H1 (cell line): ENCODE measurements around the gene ASB1. TPM values are rescaled to one million over a fixed set of nuclear protein-coding genes. Genes with fewer than 3 reads are reported as not detected.

ENCODE experiments used
- CTCF ChIA-PET: fragments of 300-600 bp; sonication (Branson Sonifier 250); formaldehyde crosslinking; loops from one replicate; lab custom pipeline; 2021; ENCODE audit not compliant: partially characterized antibody; lab: Charles Lee
- POLR2A ChIA-PET: fragments of 300-600 bp; sonication (Branson Sonifier 250); formaldehyde crosslinking; loops from one replicate; lab custom pipeline; 2021; ENCODE audit warnings: inconsistent platforms; ENCODE audit not compliant: partially characterized antibody; lab: Charles Lee
- DNase-seq, 2 experiments: peaks; one replicate each; pipeline versions ENCODE4 v3.0.0 to v3.0.0-alpha.2; 2010 to 2022; ENCODE audit warnings: low spot score in 2 of 2, low read depth in 1 of 2, mixed read lengths in 1 of 2
- FAIRE-seq: peaks from 2 replicates; lab custom pipeline; 2011; peaks lifted over from hg19 to GRCh38; lab: Jason Lieb, UNC
- H2AFZ ChIP-seq: 2 replicates; pipeline ENCODE4 v1.8.1; 2012; ENCODE audit warnings: low read length, inconsistent platforms
- H2AK5ac ChIP-seq: 2 replicates; pipeline ENCODE4 v1.6.1; 2013; ENCODE audit warnings: low read depth, low read length
- H2BK120ac ChIP-seq: replicated peaks from 2 replicates; pipeline ENCODE3; 2013; ENCODE audit warnings: low read depth, low read length, inconsistent platforms
- H2BK12ac ChIP-seq: 2 replicates; pipeline ENCODE4 v1.6.1; 2013; ENCODE audit warnings: low read depth, low read length
- H2BK15ac ChIP-seq: 2 replicates; pipeline ENCODE4 v1.6.1; 2013; ENCODE audit warnings: low read length
- H2BK20ac ChIP-seq: 2 replicates; pipeline ENCODE4 v1.6.1; 2013; ENCODE audit warnings: low read length
- H2BK5ac ChIP-seq: 2 replicates; pipeline ENCODE4 v1.6.1; 2013; ENCODE audit warnings: low read depth, low read length
- H3K14ac ChIP-seq: 2 replicates; pipeline ENCODE4 v1.6.1; 2013; ENCODE audit warnings: inconsistent platforms; ENCODE audit not compliant: insufficient read length
- H3K18ac ChIP-seq: 2 replicates; pipeline ENCODE4 v1.6.1; 2013; ENCODE audit warnings: low read length; ENCODE audit errors: extremely low read depth
- H3K23ac ChIP-seq: 2 replicates; pipeline ENCODE4 v1.6.1; 2013; ENCODE audit warnings: inconsistent platforms; ENCODE audit not compliant: insufficient read length
- H3K23me2 ChIP-seq: 2 replicates; pipeline ENCODE4 v1.6.1; 2013; ENCODE audit warnings: low read depth, low read length
- H3K27ac ChIP-seq: 2 replicates; pipeline ENCODE4 v1.6.1; 2011; ENCODE audit warnings: low read depth, low read length, inconsistent platforms
- H3K27me3 ChIP-seq, 4 experiments: replicated peaks in 1 of 4; 1 replicate in 1 of 4; 2 replicates in 3 of 4; pipeline versions ENCODE4 v1.6.1 to v1.8.1; 2011 to 2013; ENCODE audit warnings: low read length in 3 of 4, mild to moderate bottlenecking in 3 of 4, inconsistent platforms in 2 of 4, mixed read lengths in 2 of 4, moderate library complexity in 1 of 4; ENCODE audit not compliant: control insufficient read depth in 3 of 4, insufficient read depth in 3 of 4; ENCODE audit errors: extremely low read depth in 1 of 4
- H3K36me3 ChIP-seq, 4 experiments: 2 replicates each; pipeline versions ENCODE4 v1.6.1 to v1.8.1; 2011 to 2013; ENCODE audit warnings: mild to moderate bottlenecking in 4 of 4, low read length in 3 of 4, moderate library complexity in 2 of 4, control low read depth in 1 of 4, inconsistent platforms in 1 of 4; ENCODE audit not compliant: insufficient read depth in 4 of 4, control insufficient read depth in 2 of 4
- H3K4ac ChIP-seq: replicated peaks from 2 replicates; pipeline ENCODE3; 2013; ENCODE audit warnings: low read length, low read depth, mixed read lengths, inconsistent platforms; ENCODE audit not compliant: insufficient read length
- H3K4me1 ChIP-seq, 4 experiments: replicated peaks in 1 of 4; 1 replicate in 1 of 4; 2 replicates in 3 of 4; pipeline versions ENCODE4 v1.6.1 to v1.8.1; 2011 to 2013; ENCODE audit warnings: low read length in 3 of 4, inconsistent platforms in 2 of 4, mixed read lengths in 1 of 4; ENCODE audit not compliant: insufficient read depth in 4 of 4, control insufficient read depth in 3 of 4
- H3K4me2 ChIP-seq, 2 experiments: 2 replicates each; pipeline versions ENCODE4 v1.6.1 to v1.8.1; 2011 to 2013; ENCODE audit warnings: low read depth in 2 of 2, low read length in 2 of 2, control low read depth in 1 of 2, inconsistent platforms in 1 of 2, mild to moderate bottlenecking in 1 of 2; ENCODE audit not compliant: insufficient read depth in 1 of 2
- H3K4me3 ChIP-seq, 4 experiments: fragments of 200-600, 300-600 bp in 1 of 4; sonication (generic), shearing (Covaris generic), sonication (Bioruptor Twin) in 1 of 4; 2 replicates each; pipeline versions ENCODE4 v1.5.1 to v1.8.1; 2011 to 2016; ENCODE audit warnings: low read length in 4 of 4, low read depth in 3 of 4, control low read depth in 2 of 4, inconsistent platforms in 2 of 4, mild to moderate bottlenecking in 2 of 4, mixed read lengths in 1 of 4, moderate library complexity in 1 of 4; ENCODE audit not compliant: insufficient read depth in 2 of 4; ENCODE audit errors: extremely low read depth in 1 of 4
- H3K56ac ChIP-seq: replicated peaks from 2 replicates; pipeline ENCODE3; 2013; ENCODE audit warnings: low read depth, mild to moderate bottlenecking, mixed read lengths, low read length, inconsistent platforms; ENCODE audit not compliant: insufficient read length
- H3K79me1 ChIP-seq: 2 replicates; pipeline ENCODE4 v1.6.1; 2013; ENCODE audit warnings: low read depth, low read length, control low read depth
- H3K79me2 ChIP-seq, 2 experiments: 2 replicates each; pipeline versions ENCODE4 v1.6.1 to v1.8.1; 2012 to 2013; ENCODE audit warnings: low read length in 2 of 2, mild to moderate bottlenecking in 2 of 2, inconsistent platforms in 1 of 2; ENCODE audit not compliant: insufficient read depth in 2 of 2, control insufficient read depth in 1 of 2
- H3K9ac ChIP-seq, 4 experiments: replicated peaks in 1 of 4; 1 replicate in 1 of 4; 2 replicates in 3 of 4; pipeline versions ENCODE4 v1.6.1 to v1.8.1; 2011 to 2013; ENCODE audit warnings: low read depth in 3 of 4, low read length in 3 of 4, control low read depth in 2 of 4, mild to moderate bottlenecking in 2 of 4, moderate library complexity in 2 of 4, inconsistent platforms in 1 of 4; ENCODE audit errors: extremely low read depth in 1 of 4
- H3K9me3 ChIP-seq, 2 experiments: 2 replicates each; pipeline versions ENCODE4 v1.6.1 to v1.8.1; 2012 to 2013; ENCODE audit warnings: mild to moderate bottlenecking in 2 of 2, moderate library complexity in 2 of 2, control low read depth in 1 of 2, inconsistent platforms in 1 of 2, low read depth in 1 of 2, low read length in 1 of 2, mixed read lengths in 1 of 2; ENCODE audit not compliant: insufficient read depth in 2 of 2
- H4K20me1 ChIP-seq, 2 experiments: replicated peaks in 1 of 2; 2 replicates each; pipeline versions ENCODE3 to v1.8.1; 2011 to 2013; ENCODE audit warnings: inconsistent platforms in 2 of 2, low read length in 2 of 2, mild to moderate bottlenecking in 1 of 2; ENCODE audit not compliant: insufficient read depth in 2 of 2, control insufficient read depth in 1 of 2
- H4K5ac ChIP-seq: 2 replicates; pipeline ENCODE4 v1.6.1; 2013; ENCODE audit warnings: low read length, low read depth, mixed read lengths, inconsistent platforms; ENCODE audit not compliant: insufficient read length
- H4K8ac ChIP-seq: 2 replicates; pipeline ENCODE4 v1.8.0; 2013; ENCODE audit warnings: mild to moderate bottlenecking, moderate library complexity, low read length, inconsistent platforms; ENCODE audit not compliant: insufficient read depth; ENCODE audit errors: extremely low read depth
- H4K91ac ChIP-seq: replicated peaks from 2 replicates; pipeline ENCODE3; 2013; ENCODE audit warnings: low read length, mixed read lengths, inconsistent platforms; ENCODE audit not compliant: insufficient read length
- CHD2 ChIP-seq: IDR thresholded peaks from 2 replicates; pipeline ENCODE4 v1.6.1; 2012; ENCODE audit warnings: low read length, improper control_type of control experiment
- POLR2A ChIP-seq, 2 experiments: IDR thresholded peaks; 1 replicate in 1 of 2; 2 replicates in 1 of 2; pipeline ENCODE4 v1.6.1; 2011; ENCODE audit warnings: low read depth in 2 of 2, low read length in 2 of 2, mild to moderate bottlenecking in 2 of 2; ENCODE audit errors: control extremely low read depth in 1 of 2
- WGBS, 2 experiments: shearing (Covaris generic) in 1 of 2; methylation state at CpG; one replicate each; pipeline versions ENCODE4 v1.1.6 to v1.1.7; 2013 to 2015; ENCODE audit warnings: low lambda C conversion rate in 2 of 2, mixed read lengths in 2 of 2, inconsistent platforms in 1 of 2, low coverage in 1 of 2, missing lambda C conversion rate in 1 of 2; ENCODE audit not compliant: insufficient replicate concordance in 2 of 2, insufficient coverage in 1 of 2, insufficient read length in 1 of 2; ENCODE audit errors: extremely low coverage in 1 of 2, missing lambda C conversion rate in 1 of 2; 5-methylcytosine and 5-hydroxymethylcytosine counted together
- polyA plus RNA-seq, 7 experiments: library from polyadenylated mRNA; depleted of rRNA in 3 of 7; stranded (reverse) in 5 of 7; unstranded in 2 of 7; fragments of >200 nt in 5 of 7; fragments of 200-250 nt in 2 of 7; gene quantifications; 1 replicate in 5 of 7; 2 replicates in 1 of 7; 4 replicates in 1 of 7; pipeline versions ENCODE4 v1.2.1 to v1.2.3, GENCODE V29; 2011 to 2013; ENCODE audit warnings: missing spikeins in 2 of 7, mixed read lengths in 2 of 7
- total RNA-seq: library from RNA; stranded (reverse); fragmentation: NEBNext Ultra II Directional; extraction: Animal tissue kit (Norgen Biotek cat#: 25700); gene quantifications from 2 replicates; pipeline ENCODE4 v1.2.1, GENCODE V29; 2021

Gene ASB1
- total and polyA plus RNA-seq, 2 of the 8 experiments (the other 6 are each of a cell fraction or from before 2014, with no cell fraction given): 24.1 to 36.0 TPM

GRCh38 chr2:238378230-238379095 is 48.3 kb upstream of the ASB1 start:
- TF ChIP-seq POLR2A (IDR thresholded peaks at IDR 0.05; ENCODE audit: control extremely low read depth in 1 of 2, low read depth in 2 of 2, low read length in 2 of 2) (no peak), CHD2 (no peak)
- Histone ChIP-seq H3K36me3 (peaks cover 0 to 2% (median 0%) of the 10 kb centered on the region in 4 experiments; a peak in 1 of 8 replicates), H2BK15ac (no peak overlapping the region), H3K23me2 (no peaks in the 10 kb centered on the region), H3K14ac (no peak overlapping the region), H3K23ac (no peak overlapping the region), H3K9me3 (no peaks in the 10 kb centered on the region), H2AK5ac (peak overlapping the region; percentile 33; the same call in 1 of the 2 replicates), H4K5ac (no peak overlapping the region), H2BK120ac (no peak overlapping the region), H2BK20ac (no peak overlapping the region), H3K4ac (no peak overlapping the region), H4K20me1 (no peaks in the 10 kb centered on the region), H4K8ac (no peak overlapping the region), H3K56ac (no peak overlapping the region), H3K4me2 (no peak overlapping the region), H3K18ac (no peak overlapping the region), H4K91ac (no peak overlapping the region), H2AFZ (no peak overlapping the region), H3K27ac (no peak overlapping the region), H2BK12ac (no peak overlapping the region), H3K79me2 (no peaks in the 10 kb centered on the region), H3K79me1 (no peaks in the 10 kb centered on the region), H2BK5ac (no peak overlapping the region), H3K9ac (peak overlapping the region in 2 of 4 experiments; percentile 10 to 27; a peak in 2 of 7 replicates), H3K4me1 (peaks cover 3 to 21% (median 12%) of the 10 kb centered on the region in 4 experiments), H3K27me3 (no peaks in the 10 kb centered on the region), H3K4me3 (no peak overlapping the region)
- ChIA-PET POLR2A (no interaction called here), CTCF (interaction anchor here (1.8 kb wide), 1 partner anchor 10 kb away, joined by 12 read pairs; no protein-coding TSS in a partner anchor)
- WGBS, 2 experiments: 93% methylated on average over 11 of the region's 11 CpGs; no CpG with 5 or more reads in 1 of the 2 experiments
- no peak for FAIRE-seq
- DNase-seq: no peak
